H1 (cell line): ENCODE measurements around the gene R3HDM4. TPM values are rescaled to one million over a fixed set of nuclear protein-coding genes. Genes with fewer than 3 reads are reported as not detected.

Source experiments
- CTCF ChIA-PET: fragments of 300-600 bp; sonication (Branson Sonifier 250); formaldehyde crosslinking; loops from one replicate; lab custom pipeline; 2021; ENCODE audit not compliant: partially characterized antibody; lab: Charles Lee
- POLR2A ChIA-PET: fragments of 300-600 bp; sonication (Branson Sonifier 250); formaldehyde crosslinking; loops from one replicate; lab custom pipeline; 2021; ENCODE audit warnings: inconsistent platforms; ENCODE audit not compliant: partially characterized antibody; lab: Charles Lee
- DNase-seq, 2 experiments: peaks; one replicate each; pipeline versions ENCODE4 v3.0.0 to v3.0.0-alpha.2; 2010 to 2022; ENCODE audit warnings: low spot score in 2 of 2, low read depth in 1 of 2, mixed read lengths in 1 of 2
- FAIRE-seq: peaks from 2 replicates; lab custom pipeline; 2011; peaks lifted over from hg19 to GRCh38; lab: Jason Lieb, UNC
- H2AFZ ChIP-seq: 2 replicates; pipeline ENCODE4 v1.8.1; 2012; ENCODE audit warnings: low read length, inconsistent platforms
- H2AK5ac ChIP-seq: 2 replicates; pipeline ENCODE4 v1.6.1; 2013; ENCODE audit warnings: low read depth, low read length
- H2BK120ac ChIP-seq: replicated peaks from 2 replicates; pipeline ENCODE3; 2013; ENCODE audit warnings: low read depth, low read length, inconsistent platforms
- H2BK12ac ChIP-seq: 2 replicates; pipeline ENCODE4 v1.6.1; 2013; ENCODE audit warnings: low read depth, low read length
- H2BK15ac ChIP-seq: 2 replicates; pipeline ENCODE4 v1.6.1; 2013; ENCODE audit warnings: low read length
- H2BK20ac ChIP-seq: 2 replicates; pipeline ENCODE4 v1.6.1; 2013; ENCODE audit warnings: low read length
- H2BK5ac ChIP-seq: 2 replicates; pipeline ENCODE4 v1.6.1; 2013; ENCODE audit warnings: low read depth, low read length
- H3K14ac ChIP-seq: 2 replicates; pipeline ENCODE4 v1.6.1; 2013; ENCODE audit warnings: inconsistent platforms; ENCODE audit not compliant: insufficient read length
- H3K18ac ChIP-seq: 2 replicates; pipeline ENCODE4 v1.6.1; 2013; ENCODE audit warnings: low read length; ENCODE audit errors: extremely low read depth
- H3K23ac ChIP-seq: 2 replicates; pipeline ENCODE4 v1.6.1; 2013; ENCODE audit warnings: inconsistent platforms; ENCODE audit not compliant: insufficient read length
- H3K23me2 ChIP-seq: 2 replicates; pipeline ENCODE4 v1.6.1; 2013; ENCODE audit warnings: low read depth, low read length
- H3K27ac ChIP-seq: 2 replicates; pipeline ENCODE4 v1.6.1; 2011; ENCODE audit warnings: low read depth, low read length, inconsistent platforms
- H3K27me3 ChIP-seq, 4 experiments: replicated peaks in 1 of 4; 1 replicate in 1 of 4; 2 replicates in 3 of 4; pipeline versions ENCODE4 v1.6.1 to v1.8.1; 2011 to 2013; ENCODE audit warnings: low read length in 3 of 4, mild to moderate bottlenecking in 3 of 4, inconsistent platforms in 2 of 4, mixed read lengths in 2 of 4, moderate library complexity in 1 of 4; ENCODE audit not compliant: control insufficient read depth in 3 of 4, insufficient read depth in 3 of 4; ENCODE audit errors: extremely low read depth in 1 of 4
- H3K36me3 ChIP-seq, 4 experiments: 2 replicates each; pipeline versions ENCODE4 v1.6.1 to v1.8.1; 2011 to 2013; ENCODE audit warnings: mild to moderate bottlenecking in 4 of 4, low read length in 3 of 4, moderate library complexity in 2 of 4, control low read depth in 1 of 4, inconsistent platforms in 1 of 4; ENCODE audit not compliant: insufficient read depth in 4 of 4, control insufficient read depth in 2 of 4
- H3K4ac ChIP-seq: replicated peaks from 2 replicates; pipeline ENCODE3; 2013; ENCODE audit warnings: low read length, low read depth, mixed read lengths, inconsistent platforms; ENCODE audit not compliant: insufficient read length
- H3K4me1 ChIP-seq, 4 experiments: replicated peaks in 1 of 4; 1 replicate in 1 of 4; 2 replicates in 3 of 4; pipeline versions ENCODE4 v1.6.1 to v1.8.1; 2011 to 2013; ENCODE audit warnings: low read length in 3 of 4, inconsistent platforms in 2 of 4, mixed read lengths in 1 of 4; ENCODE audit not compliant: insufficient read depth in 4 of 4, control insufficient read depth in 3 of 4
- H3K4me2 ChIP-seq, 2 experiments: 2 replicates each; pipeline versions ENCODE4 v1.6.1 to v1.8.1; 2011 to 2013; ENCODE audit warnings: low read depth in 2 of 2, low read length in 2 of 2, control low read depth in 1 of 2, inconsistent platforms in 1 of 2, mild to moderate bottlenecking in 1 of 2; ENCODE audit not compliant: insufficient read depth in 1 of 2
- H3K4me3 ChIP-seq, 4 experiments: fragments of 200-600, 300-600 bp in 1 of 4; sonication (generic), shearing (Covaris generic), sonication (Bioruptor Twin) in 1 of 4; 2 replicates each; pipeline versions ENCODE4 v1.5.1 to v1.8.1; 2011 to 2016; ENCODE audit warnings: low read length in 4 of 4, low read depth in 3 of 4, control low read depth in 2 of 4, inconsistent platforms in 2 of 4, mild to moderate bottlenecking in 2 of 4, mixed read lengths in 1 of 4, moderate library complexity in 1 of 4; ENCODE audit not compliant: insufficient read depth in 2 of 4; ENCODE audit errors: extremely low read depth in 1 of 4
- H3K56ac ChIP-seq: replicated peaks from 2 replicates; pipeline ENCODE3; 2013; ENCODE audit warnings: low read depth, mild to moderate bottlenecking, mixed read lengths, low read length, inconsistent platforms; ENCODE audit not compliant: insufficient read length
- H3K79me1 ChIP-seq: 2 replicates; pipeline ENCODE4 v1.6.1; 2013; ENCODE audit warnings: low read depth, low read length, control low read depth
- H3K79me2 ChIP-seq, 2 experiments: 2 replicates each; pipeline versions ENCODE4 v1.6.1 to v1.8.1; 2012 to 2013; ENCODE audit warnings: low read length in 2 of 2, mild to moderate bottlenecking in 2 of 2, inconsistent platforms in 1 of 2; ENCODE audit not compliant: insufficient read depth in 2 of 2, control insufficient read depth in 1 of 2
- H3K9ac ChIP-seq, 4 experiments: replicated peaks in 1 of 4; 1 replicate in 1 of 4; 2 replicates in 3 of 4; pipeline versions ENCODE4 v1.6.1 to v1.8.1; 2011 to 2013; ENCODE audit warnings: low read depth in 3 of 4, low read length in 3 of 4, control low read depth in 2 of 4, mild to moderate bottlenecking in 2 of 4, moderate library complexity in 2 of 4, inconsistent platforms in 1 of 4; ENCODE audit errors: extremely low read depth in 1 of 4
- H3K9me3 ChIP-seq, 2 experiments: 2 replicates each; pipeline versions ENCODE4 v1.6.1 to v1.8.1; 2012 to 2013; ENCODE audit warnings: mild to moderate bottlenecking in 2 of 2, moderate library complexity in 2 of 2, control low read depth in 1 of 2, inconsistent platforms in 1 of 2, low read depth in 1 of 2, low read length in 1 of 2, mixed read lengths in 1 of 2; ENCODE audit not compliant: insufficient read depth in 2 of 2
- H4K20me1 ChIP-seq, 2 experiments: replicated peaks in 1 of 2; 2 replicates each; pipeline versions ENCODE3 to v1.8.1; 2011 to 2013; ENCODE audit warnings: inconsistent platforms in 2 of 2, low read length in 2 of 2, mild to moderate bottlenecking in 1 of 2; ENCODE audit not compliant: insufficient read depth in 2 of 2, control insufficient read depth in 1 of 2
- H4K5ac ChIP-seq: 2 replicates; pipeline ENCODE4 v1.6.1; 2013; ENCODE audit warnings: low read length, low read depth, mixed read lengths, inconsistent platforms; ENCODE audit not compliant: insufficient read length
- H4K8ac ChIP-seq: 2 replicates; pipeline ENCODE4 v1.8.0; 2013; ENCODE audit warnings: mild to moderate bottlenecking, moderate library complexity, low read length, inconsistent platforms; ENCODE audit not compliant: insufficient read depth; ENCODE audit errors: extremely low read depth
- H4K91ac ChIP-seq: replicated peaks from 2 replicates; pipeline ENCODE3; 2013; ENCODE audit warnings: low read length, mixed read lengths, inconsistent platforms; ENCODE audit not compliant: insufficient read length
- BCL11A ChIP-seq, 2 experiments: IDR thresholded peaks; one replicate each; pipeline ENCODE4 v1.6.1; 2011; ENCODE audit warnings: low read depth in 2 of 2, low read length in 2 of 2, mild to moderate bottlenecking in 2 of 2
- CREB1 ChIP-seq: IDR thresholded peaks from 2 replicates; pipeline ENCODE4 v1.6.1; 2012; ENCODE audit warnings: inconsistent platforms
- EGR1 ChIP-seq: IDR thresholded peaks from 2 replicates; pipeline ENCODE4 v1.6.1; 2011; ENCODE audit warnings: low read depth, low read length, borderline replicate concordance
- GABPA ChIP-seq: IDR thresholded peaks from 2 replicates; pipeline ENCODE4 v1.6.1; 2011; ENCODE audit warnings: mild to moderate bottlenecking, low read length, moderate library complexity, borderline replicate concordance; ENCODE audit not compliant: insufficient read depth
- KDM4A ChIP-seq: IDR thresholded peaks from one replicate; pipeline ENCODE4 v1.7.1; 2012; ENCODE audit warnings: low read depth, mild to moderate bottlenecking, moderate library complexity, low read length, inconsistent platforms; ENCODE audit not compliant: severe bottlenecking
- PHF8 ChIP-seq: fragments of 200-600 bp; sonication (generic); conservative IDR thresholded peaks from 2 replicates; pipeline ENCODE4 v1.7.1; 2012; ENCODE audit warnings: low read depth, mild to moderate bottlenecking, inconsistent platforms, low read length, moderate library complexity
- RAD21 ChIP-seq, 2 experiments: IDR thresholded peaks in 1 of 2; conservative IDR thresholded peaks in 1 of 2; 2 replicates each; pipeline ENCODE4 v1.6.1; 2011; ENCODE audit warnings: low read depth in 2 of 2, low read length in 2 of 2, improper control_type of control experiment in 1 of 2, inconsistent platforms in 1 of 2, mild to moderate bottlenecking in 1 of 2, moderate library complexity in 1 of 2
- SIN3A ChIP-seq, 2 experiments: IDR thresholded peaks in 1 of 2; conservative IDR thresholded peaks in 1 of 2; 2 replicates each; pipeline ENCODE4 v1.6.1; 2011 to 2012; ENCODE audit warnings: low read length in 2 of 2, improper control_type of control experiment in 1 of 2, low read depth in 1 of 2, mild to moderate bottlenecking in 1 of 2
- TEAD4 ChIP-seq: IDR thresholded peaks from 2 replicates; pipeline ENCODE4 v1.6.1; 2012; ENCODE audit warnings: low read depth, low read length, inconsistent platforms, mixed read lengths
- WGBS, 2 experiments: shearing (Covaris generic) in 1 of 2; methylation state at CpG; one replicate each; pipeline versions ENCODE4 v1.1.6 to v1.1.7; 2013 to 2015; ENCODE audit warnings: low lambda C conversion rate in 2 of 2, mixed read lengths in 2 of 2, inconsistent platforms in 1 of 2, low coverage in 1 of 2, missing lambda C conversion rate in 1 of 2; ENCODE audit not compliant: insufficient replicate concordance in 2 of 2, insufficient coverage in 1 of 2, insufficient read length in 1 of 2; ENCODE audit errors: extremely low coverage in 1 of 2, missing lambda C conversion rate in 1 of 2; 5-methylcytosine and 5-hydroxymethylcytosine counted together
- polyA plus RNA-seq, 7 experiments: library from polyadenylated mRNA; depleted of rRNA in 3 of 7; stranded (reverse) in 5 of 7; unstranded in 2 of 7; fragments of >200 nt in 5 of 7; fragments of 200-250 nt in 2 of 7; gene quantifications; 1 replicate in 5 of 7; 2 replicates in 1 of 7; 4 replicates in 1 of 7; pipeline versions ENCODE4 v1.2.1 to v1.2.3, GENCODE V29; 2011 to 2013; ENCODE audit warnings: missing spikeins in 2 of 7, mixed read lengths in 2 of 7
- total RNA-seq: library from RNA; stranded (reverse); fragmentation: NEBNext Ultra II Directional; extraction: Animal tissue kit (Norgen Biotek cat#: 25700); gene quantifications from 2 replicates; pipeline ENCODE4 v1.2.1, GENCODE V29; 2021
- TF ChIP-seq, protein P1 (sequence below), 3 experiments: IDR thresholded peaks; 1 replicate in 2 of 3; 2 replicates in 1 of 3; pipeline versions ENCODE4 v1.5.1 to v1.6.1; 2011; ENCODE audit warnings: low read length in 3 of 3, mild to moderate bottlenecking in 3 of 3, inconsistent platforms in 2 of 3, low read depth in 1 of 3, moderate library complexity in 1 of 3; ENCODE audit not compliant: insufficient read depth in 1 of 3; ENCODE audit errors: control extremely low read depth in 1 of 3

R3HDM4 gene
- total and polyA plus RNA-seq, 2 of the 8 experiments (the other 6 are each of a cell fraction or from before 2014, with no cell fraction given) = 76.8 to 102 TPM

DNA sequence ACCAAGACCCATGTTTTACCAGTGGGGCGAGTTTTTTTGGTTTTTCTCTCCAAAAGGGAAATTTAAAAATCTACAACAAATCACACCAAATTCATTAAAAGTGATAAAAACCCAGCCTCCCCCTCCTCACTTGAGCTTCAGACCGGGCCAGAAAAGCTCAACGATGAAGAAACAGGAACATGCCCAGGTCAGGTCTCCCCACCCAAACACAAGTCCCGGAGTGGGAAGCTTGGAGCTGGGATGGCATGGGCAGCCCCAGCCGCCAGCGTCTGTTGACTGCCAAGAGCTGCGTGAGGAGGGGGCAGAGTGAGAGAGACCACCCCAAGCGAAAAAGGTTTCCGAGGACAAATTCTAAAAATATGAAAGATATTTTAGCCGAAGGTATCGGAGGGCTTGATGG is 16.0 kb downstream of the R3HDM4 start:
- Histone ChIP-seq H3K9ac (no peak overlapping the region), H3K79me2 (no peaks in the 10 kb centered on the region; a peak in 1 of 4 replicates), H2AK5ac (no peak overlapping the region), H2BK20ac (no peak overlapping the region), H3K9me3 (no peaks in the 10 kb centered on the region), H3K4ac (no peak overlapping the region), H3K14ac (no peak overlapping the region), H4K5ac (no peak overlapping the region), H3K4me3 (no peak overlapping the region), H3K4me1 (peaks cover 0 to 10% (median 5%) of the 10 kb centered on the region in 4 experiments; a peak in 5 of 7 replicates), H3K27me3 (no peaks in the 10 kb centered on the region), H3K79me1 (no peaks in the 10 kb centered on the region), H2BK15ac (no peak overlapping the region), H3K56ac (no peak overlapping the region), H3K4me2 (no peak overlapping the region), H4K91ac (no peak overlapping the region), H3K27ac (no peak overlapping the region), H2BK12ac (no peak overlapping the region), H2AFZ (no peak overlapping the region), H2BK5ac (no peak overlapping the region), H3K23ac (no peak overlapping the region), H4K20me1 (peaks cover 10 to 19% of the 10 kb centered on the region in 2 experiments), H3K36me3 (peaks cover 0 to 13% (median 2%) of the 10 kb centered on the region in 4 experiments; a peak in 2 of 8 replicates), H3K23me2 (peaks cover 6% of the 10 kb centered on the region; the same call in 1 of the 2 replicates), H2BK120ac (no peak overlapping the region), H3K18ac (no peak overlapping the region), H4K8ac (no peak overlapping the region)
- FAIRE-seq = no peak
- no peak for DNase-seq
- CTCF ChIA-PET = interaction anchor here (0.8 to 2.2 kb wide), 11 partner anchors 9 to 312 kb away, joined by 3 to 9 read pairs (median 4); partner anchors contain the start of gene AZU1
- POLR2A ChIA-PET = interaction anchor here (1.0 to 1.9 kb wide), 6 partner anchors 9 to 96 kb away, joined by 3 to 5 read pairs (median 4); no protein-coding TSS in a partner anchor
- 83% methylated on average over 11 of the region's 11 CpGs; no CpG with 5 or more reads in 1 of the 2 experiments for WGBS, 2 experiments
- TF ChIP-seq KDM4A = no peak
- TF ChIP-seq, protein P1, sequence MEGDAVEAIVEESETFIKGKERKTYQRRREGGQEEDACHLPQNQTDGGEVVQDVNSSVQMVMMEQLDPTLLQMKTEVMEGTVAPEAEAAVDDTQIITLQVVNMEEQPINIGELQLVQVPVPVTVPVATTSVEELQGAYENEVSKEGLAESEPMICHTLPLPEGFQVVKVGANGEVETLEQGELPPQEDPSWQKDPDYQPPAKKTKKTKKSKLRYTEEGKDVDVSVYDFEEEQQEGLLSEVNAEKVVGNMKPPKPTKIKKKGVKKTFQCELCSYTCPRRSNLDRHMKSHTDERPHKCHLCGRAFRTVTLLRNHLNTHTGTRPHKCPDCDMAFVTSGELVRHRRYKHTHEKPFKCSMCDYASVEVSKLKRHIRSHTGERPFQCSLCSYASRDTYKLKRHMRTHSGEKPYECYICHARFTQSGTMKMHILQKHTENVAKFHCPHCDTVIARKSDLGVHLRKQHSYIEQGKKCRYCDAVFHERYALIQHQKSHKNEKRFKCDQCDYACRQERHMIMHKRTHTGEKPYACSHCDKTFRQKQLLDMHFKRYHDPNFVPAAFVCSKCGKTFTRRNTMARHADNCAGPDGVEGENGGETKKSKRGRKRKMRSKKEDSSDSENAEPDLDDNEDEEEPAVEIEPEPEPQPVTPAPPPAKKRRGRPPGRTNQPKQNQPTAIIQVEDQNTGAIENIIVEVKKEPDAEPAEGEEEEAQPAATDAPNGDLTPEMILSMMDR (IDR thresholded peaks at IDR 0.05; ENCODE audit: control extremely low read depth in 1 of 3, insufficient read depth in 1 of 3, low read depth in 1 of 3, low read length in 3 of 3) = no peak
- no peak for TF ChIP-seq GABPA
- TF ChIP-seq SIN3A (conservative IDR thresholded peaks at IDR 0.05 in 1 of 2, IDR thresholded peaks at IDR 0.05 in 1 of 2; ENCODE audit: low read depth in 1 of 2, low read length in 2 of 2) = no peak
- no peak for TF ChIP-seq RAD21 (IDR thresholded peaks at IDR 0.05 in 1 of 2, conservative IDR thresholded peaks at IDR 0.05 in 1 of 2; ENCODE audit: low read depth in 2 of 2, low read length in 2 of 2)
- TF ChIP-seq TEAD4 = no peak
- no peak for TF ChIP-seq PHF8
- TF ChIP-seq CREB1 = no peak
- TF ChIP-seq EGR1 = no peak
- TF ChIP-seq BCL11A (IDR thresholded peaks at IDR 0.05; ENCODE audit: low read depth in 2 of 2, low read length in 2 of 2) = no peak
